Measurements from ENCODE around the gene PRUNE2. TPM values are rescaled to one million over a fixed set of nuclear protein-coding genes. Genes with fewer than 3 reads are reported as not detected.
A peak's percentile ranks its signal among the peaks of the same experiment; 100 is the strongest.

The PRUNE2 gene
- total RNA-seq, 1 donor from 2014 or later = 3.1 TPM

GRCh38 chr9:76658510-76659231 lies 247.2 kb downstream of the PRUNE2 start:
- TF ChIP-seq CTCF (IDR thresholded peaks at IDR 0.05; ENCODE audit: borderline replicate concordance) = peak; percentile 69
- H3K27ac ChIP-seq (replicated peaks) = no peak overlapping the region

GRCh38 chr9:76657265-76657664 lies 248.6 kb downstream of the PRUNE2 start:
- no peak for DNase-seq
- H3K4me1 ChIP-seq = peaks cover 19% of the 10 kb centered on the region
- H3K9me3 ChIP-seq (replicated peaks) = no peaks in the 10 kb centered on the region
- H3K27me3 ChIP-seq (ENCODE audit: low read depth) = no peaks in the 10 kb centered on the region
- no peaks in the 10 kb centered on the region for H3K36me3 ChIP-seq
- intact Hi-C loops (cut with micrococcal nuclease) = no loop called here
- H3K27ac ChIP-seq (replicated peaks) = no peak overlapping the region
- no peak overlapping the region for H3K4me3 ChIP-seq
- no peak for TF ChIP-seq CTCF (IDR thresholded peaks at IDR 0.05; ENCODE audit: borderline replicate concordance)

More at GRCh38 chr9:76658510-76659231, 247.2 kb downstream of the PRUNE2 start:
- Histone ChIP-seq H3K36me3 (no peaks in the 10 kb centered on the region), H3K4me1 (peaks cover 17% of the 10 kb centered on the region), H3K27me3 (ENCODE audit: low read depth) (no peaks in the 10 kb centered on the region), H3K4me3 (no peak overlapping the region), H3K9me3 (replicated peaks) (no peaks in the 10 kb centered on the region)
- intact Hi-C loops (cut with micrococcal nuclease) = loop anchor here (2.0 kb wide), 1 partner anchor 212 kb away; no protein-coding TSS in a partner anchor
- no peak for DNase-seq

- intact Hi-C loops (cut with micrococcal nuclease) = no loop called here
- peaks cover 19% of the 10 kb centered on the region for H3K4me1 ChIP-seq
- H3K27me3 ChIP-seq (ENCODE audit: low read depth) = no peaks in the 10 kb centered on the region
- no peaks in the 10 kb centered on the region for H3K9me3 ChIP-seq (replicated peaks)
- H3K27ac ChIP-seq (replicated peaks) = no peak overlapping the region
- TF ChIP-seq CTCF (IDR thresholded peaks at IDR 0.05; ENCODE audit: borderline replicate concordance) = no peak
- no peak overlapping the region for H3K4me3 ChIP-seq
- no peak for DNase-seq
- H3K36me3 ChIP-seq = no peaks in the 10 kb centered on the region
These were observed 249.9 kb downstream of the PRUNE2 start for GRCh38 chr9:76655971-76656370.

- no peak for TF ChIP-seq CTCF (IDR thresholded peaks at IDR 0.05; ENCODE audit: borderline replicate concordance)
- H3K4me3 ChIP-seq = no peak overlapping the region
- H3K4me1 ChIP-seq = peaks cover 24% of the 10 kb centered on the region
- H3K27me3 ChIP-seq (ENCODE audit: low read depth) = no peaks in the 10 kb centered on the region
- H3K27ac ChIP-seq (replicated peaks) = no peak overlapping the region
- H3K9me3 ChIP-seq (replicated peaks) = no peaks in the 10 kb centered on the region
- no peaks in the 10 kb centered on the region for H3K36me3 ChIP-seq
- no peak for DNase-seq
- intact Hi-C loops (cut with micrococcal nuclease) = no loop called here
These were observed 250.8 kb downstream of the PRUNE2 start for GRCh38 chr9:76655121-76655541.

- no peaks in the 10 kb centered on the region for H3K36me3 ChIP-seq
- no peaks in the 10 kb centered on the region for H3K9me3 ChIP-seq (replicated peaks)
- intact Hi-C loops (cut with micrococcal nuclease) = no loop called here
- H3K4me3 ChIP-seq = no peak overlapping the region
- H3K27me3 ChIP-seq (ENCODE audit: low read depth) = no peaks in the 10 kb centered on the region
- no peak for DNase-seq
- H3K4me1 ChIP-seq = peaks cover 24% of the 10 kb centered on the region
- TF ChIP-seq CTCF (IDR thresholded peaks at IDR 0.05; ENCODE audit: borderline replicate concordance) = no peak
- H3K27ac ChIP-seq (replicated peaks) = no peak overlapping the region
These were observed 251.3 kb downstream of the PRUNE2 start for GRCh38 chr9:76654575-76654974.
